NOMO-1 treated with dmso at 0.1 percent for 144 hours (cell line): ENCODE measurements around the gene LENEP.

Source experiments
- DNase-seq: peaks from one replicate; lab custom pipeline; 2025; ENCODE audit not compliant: unreplicated experiment; lab: John Stamatoyannopoulos, UW

LENEP gene

GRCh38 chr1:155026154-155026553 lies 32.8 kb downstream of the LENEP start:
- DNase-seq, result no peak

GRCh38 chr1:155026588-155026987 lies 33.2 kb downstream of the LENEP start:
- no peak for DNase-seq

DNA sequence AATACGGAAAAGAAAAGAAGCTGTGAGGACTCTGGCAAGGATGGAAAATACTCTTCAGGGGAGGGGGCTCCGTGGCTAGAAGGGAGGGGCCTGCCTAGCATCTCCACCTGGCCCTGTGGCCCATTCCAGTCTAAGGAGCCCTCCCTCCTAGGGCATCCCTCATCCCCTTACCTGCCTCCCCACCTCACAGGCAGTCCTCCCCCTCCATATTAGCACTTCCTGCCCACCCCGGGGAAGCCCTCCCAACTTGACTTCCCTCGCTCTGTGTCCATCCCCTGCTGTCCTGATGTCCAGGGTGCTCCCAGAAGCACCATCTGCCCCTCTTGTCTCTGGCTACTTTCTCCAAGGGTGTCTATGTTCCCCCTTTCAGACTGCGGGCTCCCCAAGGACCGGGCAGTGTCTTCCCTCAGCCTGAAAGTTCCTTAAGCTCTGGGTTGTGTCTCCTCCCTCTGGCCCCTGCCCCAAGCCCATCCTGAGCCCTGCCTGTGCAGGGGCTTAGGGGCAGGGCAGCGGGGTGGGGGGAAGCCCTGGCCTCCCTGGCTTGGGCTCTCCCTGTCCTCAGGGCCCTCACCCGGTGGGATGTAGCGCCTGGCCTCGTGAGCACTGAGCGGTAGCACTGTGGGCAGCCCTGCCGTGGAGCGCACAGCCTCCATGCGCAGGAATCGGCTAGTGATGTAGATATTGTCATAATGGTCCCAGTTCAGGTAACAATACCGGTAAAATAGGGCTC lies 36.3 kb downstream of the LENEP start:
- no peak for DNase-seq

- no peak for DNase-seq
Observed at GRCh38 chr1:155030243-155030795, 36.9 kb downstream of the LENEP start.

DNA sequence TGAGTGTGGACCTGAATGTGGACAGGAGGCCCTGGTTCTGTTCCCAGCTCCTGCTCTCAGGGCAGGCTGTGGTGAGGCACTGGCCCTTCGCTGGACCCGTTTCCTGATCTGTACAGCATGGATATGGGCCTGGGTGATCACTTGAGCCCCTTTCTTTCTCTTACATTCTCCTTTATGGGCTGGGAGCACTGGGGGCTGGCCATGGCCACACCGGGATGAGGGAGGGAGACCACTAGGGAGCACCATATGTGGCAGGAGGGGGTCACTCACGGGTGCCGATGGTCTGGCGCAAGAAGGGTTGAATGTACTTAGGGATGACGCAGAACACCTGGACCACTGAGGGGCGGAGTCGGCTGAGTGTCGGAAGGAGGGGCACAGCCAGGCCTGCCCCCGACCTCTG lies 37.5 kb downstream of the LENEP start:
- DNase-seq, result no peak

- DNase-seq, result no peak
Observed at GRCh38 chr1:155032886-155033285, 39.5 kb downstream of the LENEP start.

- no peak for DNase-seq
Observed at GRCh38 chr1:155033524-155033923, 40.1 kb downstream of the LENEP start, which contains the start of the genes DCST1 and DCST2. DCST1 (plus strand) TSS chr1:155033824; CDS start chr1:155034037, 213 bp downstream. DCST2 (minus strand) TSS chr1:155033781; CDS start chr1:155033701, 80 bp downstream.

DNA sequence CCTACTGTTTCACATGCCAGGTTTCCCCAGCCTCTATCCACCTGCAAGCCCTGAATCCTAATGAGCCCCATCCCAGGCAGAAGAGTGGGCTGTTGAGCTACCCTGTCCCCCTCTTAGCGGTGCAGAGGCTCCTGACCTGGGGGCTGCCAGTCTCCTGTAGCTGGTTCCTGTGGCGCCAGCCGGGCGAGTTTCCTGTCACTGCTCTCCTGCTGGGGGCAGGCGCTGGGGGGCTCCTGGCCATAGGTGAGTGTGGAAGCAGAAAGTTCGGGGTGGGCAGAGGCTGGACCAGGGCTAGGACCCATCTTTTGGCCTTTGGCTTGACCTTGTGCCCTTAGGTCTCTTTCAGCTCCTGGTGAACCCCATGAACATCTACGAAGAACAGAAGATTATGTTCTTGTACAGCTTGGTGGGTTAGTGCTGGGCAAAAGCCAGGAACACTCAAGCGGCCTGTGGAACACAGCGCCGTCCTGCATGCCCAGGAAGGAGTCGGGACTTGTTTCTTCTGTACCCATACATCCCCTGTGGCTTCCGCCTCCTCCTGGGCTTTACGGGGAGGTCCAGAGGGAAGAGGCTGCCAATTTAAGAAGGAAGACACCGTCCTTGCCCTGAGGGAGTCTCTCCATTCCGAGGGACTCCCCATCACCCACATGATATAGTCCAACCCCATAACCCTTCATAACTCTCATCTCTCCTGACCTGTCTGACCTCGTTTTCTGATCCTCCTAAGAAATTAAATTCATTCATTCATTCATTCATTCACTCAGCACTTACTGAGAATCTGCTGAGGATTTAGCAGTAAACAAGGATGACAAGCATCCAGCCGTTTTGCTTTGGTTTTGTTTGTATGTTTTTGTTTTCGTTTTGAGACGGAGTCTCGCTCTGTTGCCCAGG lies 41.2 kb downstream of the LENEP start:
- no peak for DNase-seq

DNA sequence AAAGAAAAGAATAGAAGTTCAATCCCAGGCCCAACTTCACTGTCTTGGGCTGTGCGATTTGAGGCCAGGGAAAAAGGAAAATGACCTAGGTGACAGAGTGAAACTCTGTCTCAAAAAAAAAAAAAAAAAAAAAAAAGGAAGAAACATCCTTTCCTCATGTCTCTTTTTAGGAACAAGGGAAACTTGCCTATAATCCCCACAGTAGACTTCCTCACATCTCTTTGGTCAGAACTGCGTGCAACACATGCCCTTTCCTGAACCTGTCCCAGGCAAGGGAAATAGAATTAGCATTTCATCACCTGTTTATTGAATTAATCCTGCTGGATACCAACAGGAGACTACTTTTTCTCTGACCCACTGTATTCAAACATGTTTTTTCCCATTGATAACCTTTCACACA lies 42.5 kb downstream of the LENEP start:
- DNase-seq, result no peak

DNA sequence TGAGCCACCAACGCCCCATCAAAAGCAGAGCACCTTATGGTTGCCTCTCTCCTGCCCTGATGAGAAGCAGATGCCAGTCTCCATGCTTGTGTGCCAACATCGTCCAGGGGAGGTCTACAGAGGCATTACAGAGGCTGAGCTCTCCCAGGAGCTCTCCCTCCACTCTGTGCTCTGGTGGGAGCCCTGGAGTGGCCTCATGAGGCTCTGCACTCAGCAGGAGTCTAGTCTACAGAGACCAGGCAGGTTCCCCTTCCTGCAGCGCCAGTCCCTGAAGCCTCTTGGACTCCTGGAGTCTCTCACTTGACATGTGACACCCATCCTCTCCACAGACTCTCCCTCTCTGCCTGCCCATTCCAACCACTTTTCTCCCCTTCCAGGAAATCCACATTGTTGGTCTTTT lies 43.7 kb downstream of the LENEP start:
- DNase-seq, result no peak

GRCh38 chr1:155037851-155038441 lies 44.6 kb downstream of the LENEP start:
- no peak for DNase-seq

DNA sequence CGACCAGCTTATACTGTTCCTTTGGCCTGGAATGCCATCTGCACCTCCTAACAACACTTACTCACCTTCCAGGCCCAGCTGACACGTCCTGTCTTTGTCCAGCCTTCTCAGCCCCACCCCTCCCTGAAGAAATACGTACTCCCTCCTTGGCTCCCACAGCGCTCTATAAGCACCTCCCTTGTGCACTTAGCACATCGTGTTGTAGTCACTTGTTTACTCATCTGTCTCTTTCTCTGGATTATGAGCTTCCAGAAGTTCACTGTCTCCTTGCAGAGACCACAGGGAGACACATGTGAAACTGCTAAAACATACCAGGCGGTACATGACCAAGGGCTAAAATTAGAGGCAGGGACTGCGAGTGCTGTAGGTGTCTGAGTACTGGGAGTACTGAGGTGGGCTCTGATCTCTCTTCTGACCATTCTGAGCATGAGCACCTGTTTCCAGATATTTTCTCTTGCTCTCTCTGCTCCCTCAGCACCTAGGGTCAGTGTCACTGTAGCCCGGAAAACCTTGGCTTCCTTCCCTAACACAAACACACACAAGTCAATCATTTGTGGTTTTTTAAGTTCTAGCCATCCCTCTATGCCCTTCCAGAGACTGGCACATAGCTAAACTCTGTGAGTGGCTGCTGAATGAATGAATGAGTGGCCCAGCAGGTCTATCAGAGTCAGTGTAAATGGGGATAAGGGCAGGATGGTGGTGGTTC lies 45.4 kb downstream of the LENEP start:
- no peak for DNase-seq

GRCh38 chr1:155039308-155039669 lies 45.9 kb downstream of the LENEP start:
- no peak for DNase-seq

DNA sequence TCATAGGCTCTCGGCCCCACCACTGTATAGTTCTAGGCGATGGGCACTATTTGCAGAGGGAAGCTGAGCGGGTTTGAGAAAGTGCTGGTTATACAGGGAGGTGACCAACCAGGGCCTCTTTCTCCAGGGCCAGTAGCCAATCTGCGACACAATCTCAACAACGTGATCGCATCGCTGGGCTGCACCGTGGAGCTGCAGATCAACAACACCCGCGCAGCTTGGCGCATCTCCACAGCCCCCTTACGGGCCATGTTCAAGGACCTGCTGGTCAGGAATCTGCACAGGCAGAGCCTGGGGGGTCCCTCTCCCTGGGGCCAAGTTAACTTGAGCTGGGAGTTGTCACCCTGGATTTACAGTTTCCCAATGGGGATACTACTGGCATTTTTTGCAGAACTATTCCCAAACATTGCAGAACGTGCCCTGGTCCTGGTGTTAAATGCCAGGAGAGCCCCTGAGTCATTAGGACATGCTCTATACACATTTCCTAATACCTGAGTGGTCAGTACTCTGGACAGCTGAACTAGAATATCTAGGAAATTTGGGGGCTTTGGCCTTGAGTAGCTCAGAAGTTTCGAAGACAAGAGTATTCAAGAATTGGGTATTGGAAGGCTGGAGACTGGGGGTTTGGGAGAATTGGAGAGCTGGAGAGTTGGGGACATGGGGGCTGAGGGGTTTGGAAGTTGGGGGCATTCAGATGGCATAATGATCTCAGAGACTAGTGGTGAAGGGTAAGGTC lies 47.1 kb downstream of the LENEP start:
- no peak for DNase-seq

DNA sequence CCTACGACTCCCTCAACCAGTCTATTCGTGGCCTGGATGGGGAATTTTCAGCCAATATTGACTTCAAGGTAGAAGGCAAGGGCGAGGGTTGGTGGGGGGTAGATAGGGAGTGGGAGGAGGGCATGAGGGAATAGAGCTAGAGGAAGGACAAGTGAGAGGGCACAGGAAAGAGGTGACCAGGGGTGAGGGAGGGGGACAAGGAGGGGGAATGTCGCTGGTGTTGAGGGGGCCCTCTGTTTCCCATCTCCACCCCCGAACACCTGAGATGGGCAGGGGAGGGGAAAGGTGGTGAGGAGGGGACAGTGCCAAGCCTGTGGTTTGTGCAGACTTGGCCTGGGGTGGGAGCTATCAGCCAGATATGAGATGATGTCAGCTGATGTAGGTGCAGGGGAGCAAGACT lies 49.4 kb downstream of the LENEP start:
- no peak for DNase-seq

GRCh38 chr1:155043301-155043702 lies 49.9 kb downstream of the LENEP start:
- no peak for DNase-seq

DNA sequence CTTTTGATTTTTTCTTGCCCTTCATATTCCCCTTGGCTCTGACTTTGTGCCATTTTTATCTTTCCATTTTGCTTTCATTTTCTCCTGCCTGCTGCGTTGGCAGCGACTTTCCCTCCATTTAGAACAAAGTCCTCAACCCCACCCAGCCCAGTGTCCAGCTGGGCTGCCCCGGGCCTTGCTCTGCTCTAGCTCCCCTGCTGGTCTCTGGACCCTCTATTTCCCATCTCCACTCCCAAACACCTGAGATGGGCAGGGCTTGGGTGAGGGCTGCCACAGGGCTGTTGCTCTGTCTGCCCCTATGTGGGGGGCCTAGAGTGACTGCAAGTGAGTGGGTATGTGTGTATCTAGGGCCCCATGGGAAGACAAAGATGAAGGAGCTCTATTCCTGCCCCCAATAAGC lies 50.4 kb downstream of the LENEP start:
- no peak for DNase-seq
